K562 (cell line): ENCODE data around the gene BROX. TPM values are rescaled to one million over a fixed set of nuclear protein-coding genes. Genes with fewer than 3 reads are reported as not detected.

Experiments used
- AFF1 ChIP-seq, 2 experiments: fragments of 450-650 bp; IDR thresholded peaks; 2 replicates each; pipeline ENCODE4 v1.6.1; 2018; ENCODE audit warnings: mild to moderate bottlenecking in 2 of 2, low read depth in 1 of 2; ENCODE audit not compliant: partially characterized antibody in 2 of 2
- C11orf30 ChIP-seq: fragments of 450-650 bp; IDR thresholded peaks from 2 replicates; pipeline ENCODE4 v1.6.1; 2016; ENCODE audit warnings: low read depth, mild to moderate bottlenecking
- GATAD2B ChIP-seq: fragments of 450-650 bp; IDR thresholded peaks from 2 replicates; pipeline ENCODE4 v1.6.1; 2017; ENCODE audit warnings: mild to moderate bottlenecking, borderline replicate concordance
- HDAC2 ChIP-seq: fragments of 450-650 bp; IDR thresholded peaks from 2 replicates; pipeline ENCODE4 v1.6.1; 2016; ENCODE audit warnings: mild to moderate bottlenecking
- HOXB6 ChIP-seq: fragments of 250-450 bp; sonication (Bioruptor Pico); IDR thresholded peaks from 2 replicates; pipeline ENCODE4 v1.5.1; 2022; ENCODE audit warnings: mild to moderate bottlenecking, borderline replicate concordance
- MLLT1 ChIP-seq, 2 experiments: fragments of 450-650 bp; IDR thresholded peaks; 2 replicates each; pipeline ENCODE4 v1.6.1; 2016
- MLX ChIP-seq, 2 experiments: fragments of 450-650 bp in 1 of 2; sonication (generic) in 1 of 2; formaldehyde crosslinking; conservative IDR thresholded peaks; 2 replicates each; pipeline versions ENCODE4 v1.4.0 to v1.8.1; 2020 to 2022; ENCODE audit warnings: mild to moderate bottlenecking in 1 of 2, missing genetic modification reagents in 1 of 2
- NCOA6 ChIP-seq: fragments of 450-650 bp; IDR thresholded peaks from 2 replicates; pipeline ENCODE4 v1.6.1; 2017; ENCODE audit warnings: mild to moderate bottlenecking
- NFIC ChIP-seq: fragments of 450-650 bp; IDR thresholded peaks from 2 replicates; pipeline ENCODE4 v1.6.1; 2017; ENCODE audit warnings: mild to moderate bottlenecking, inconsistent platforms
- SMARCA4 ChIP-seq: fragments of 450-650 bp; IDR thresholded peaks from 2 replicates; pipeline ENCODE4 v1.6.1; 2016
- XRCC3 ChIP-seq: fragments of 450-650 bp; IDR thresholded peaks from 2 replicates; pipeline ENCODE4 v1.6.1; 2017; ENCODE audit warnings: mild to moderate bottlenecking, moderate library complexity
- polyA plus RNA-seq, 8 experiments: library from polyadenylated mRNA; depleted of rRNA in 4 of 8; stranded (reverse) in 5 of 8; unstranded in 3 of 8; fragments of >200 nt; fragmentation: Nextera tagmentation in 2 of 8; fragmentation: Illumina TruSeq in 1 of 8; extraction: Ambion mirVana in 2 of 8; extraction: Trizol in 1 of 8; gene quantifications; 2 replicates each; pipeline versions ENCODE4 v1.2.1 to v1.2.3, GENCODE V29; 2011 to 2014; ENCODE audit warnings: inconsistent platforms in 1 of 8, missing spikeins in 1 of 8
- total RNA-seq, 7 experiments: library from RNA; depleted of rRNA in 6 of 7; stranded (reverse); fragments of >200 nt in 6 of 7; fragmentation: Illumina TruSeq in 2 of 7; extraction: Trizol in 2 of 7; gene quantifications; 2 replicates each; pipeline versions ENCODE4 v1.2.1 to v1.2.3, GENCODE V29; 2011 to 2021; ENCODE audit warnings: low replicate concordance in 1 of 7
- TF ChIP-seq, protein P1 (sequence below): sonication (generic); formaldehyde crosslinking; IDR thresholded peaks from 2 replicates; pipeline ENCODE4 v1.8.0; 2022; ENCODE audit warnings: missing genetic modification reagents, mild to moderate bottlenecking, borderline replicate concordance
- TF ChIP-seq, protein P2 (sequence below): fragments of 450-650 bp; conservative IDR thresholded peaks from 2 replicates; pipeline ENCODE4 v1.6.1; 2016; ENCODE audit warnings: missing genetic modification characterization, low read depth, mild to moderate bottlenecking, missing compliant biosample characterization, moderate library complexity
- TF ChIP-seq, protein P3 (sequence below), 2 experiments: IDR thresholded peaks; 2 replicates each; pipeline ENCODE4 v1.6.1; 2011; ENCODE audit warnings: borderline replicate concordance in 1 of 2, control low read depth in 1 of 2, low read depth in 1 of 2, low read length in 1 of 2, mild to moderate bottlenecking in 1 of 2, mixed read lengths in 1 of 2, moderate library complexity in 1 of 2; ENCODE audit not compliant: insufficient read depth in 1 of 2, insufficient read length in 1 of 2, poor library complexity in 1 of 2, severe bottlenecking in 1 of 2; ENCODE audit errors: extremely low read depth in 1 of 2
- TF ChIP-seq, protein P4 (sequence below): sonication (generic); formaldehyde crosslinking; IDR thresholded peaks from 2 replicates; pipeline ENCODE4 v1.8.1; 2022; ENCODE audit warnings: missing genetic modification reagents

The BROX gene
- total and polyA plus RNA-seq, 9 of the 15 experiments (the other 6 are each of a cell fraction or from before 2014, with no cell fraction given), result 9.4 to 153 (median 45.1) TPM

- TF ChIP-seq, protein P1, sequence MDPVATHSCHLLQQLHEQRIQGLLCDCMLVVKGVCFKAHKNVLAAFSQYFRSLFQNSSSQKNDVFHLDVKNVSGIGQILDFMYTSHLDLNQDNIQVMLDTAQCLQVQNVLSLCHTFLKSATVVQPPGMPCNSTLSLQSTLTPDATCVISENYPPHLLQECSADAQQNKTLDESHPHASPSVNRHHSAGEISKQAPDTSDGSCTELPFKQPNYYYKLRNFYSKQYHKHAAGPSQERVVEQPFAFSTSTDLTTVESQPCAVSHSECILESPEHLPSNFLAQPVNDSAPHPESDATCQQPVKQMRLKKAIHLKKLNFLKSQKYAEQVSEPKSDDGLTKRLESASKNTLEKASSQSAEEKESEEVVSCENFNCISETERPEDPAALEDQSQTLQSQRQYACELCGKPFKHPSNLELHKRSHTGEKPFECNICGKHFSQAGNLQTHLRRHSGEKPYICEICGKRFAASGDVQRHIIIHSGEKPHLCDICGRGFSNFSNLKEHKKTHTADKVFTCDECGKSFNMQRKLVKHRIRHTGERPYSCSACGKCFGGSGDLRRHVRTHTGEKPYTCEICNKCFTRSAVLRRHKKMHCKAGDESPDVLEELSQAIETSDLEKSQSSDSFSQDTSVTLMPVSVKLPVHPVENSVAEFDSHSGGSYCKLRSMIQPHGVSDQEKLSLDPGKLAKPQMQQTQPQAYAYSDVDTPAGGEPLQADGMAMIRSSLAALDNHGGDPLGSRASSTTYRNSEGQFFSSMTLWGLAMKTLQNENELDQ, result no peak
- TF ChIP-seq SMARCA4 (peak; percentile 85), HDAC2 (peak; percentile 89), MLLT1 (IDR thresholded peaks at IDR 0.05) (0 out of 4 replicates have a peak, but pooled peaks of 1 of the 2 experiments have one; percentile 16), NFIC (peak; percentile 83), NCOA6 (no peak), C11orf30 (peak; percentile 80), XRCC3 (no peak), MLX (CRISPR knock-in tag; conservative IDR thresholded peaks at IDR 0.05) (no peak), AFF1 (IDR thresholded peaks at IDR 0.05; ENCODE audit: low read depth in 1 of 2, partially characterized antibody in 2 of 2) (no peak), GATAD2B (peak; percentile 53; the same call in 1 of the 2 replicates), HOXB6 (no peak)
- TF ChIP-seq, protein P2, sequence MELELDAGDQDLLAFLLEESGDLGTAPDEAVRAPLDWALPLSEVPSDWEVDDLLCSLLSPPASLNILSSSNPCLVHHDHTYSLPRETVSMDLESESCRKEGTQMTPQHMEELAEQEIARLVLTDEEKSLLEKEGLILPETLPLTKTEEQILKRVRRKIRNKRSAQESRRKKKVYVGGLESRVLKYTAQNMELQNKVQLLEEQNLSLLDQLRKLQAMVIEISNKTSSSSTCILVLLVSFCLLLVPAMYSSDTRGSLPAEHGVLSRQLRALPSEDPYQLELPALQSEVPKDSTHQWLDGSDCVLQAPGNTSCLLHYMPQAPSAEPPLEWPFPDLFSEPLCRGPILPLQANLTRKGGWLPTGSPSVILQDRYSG, result no peak
- TF ChIP-seq, protein P3, sequence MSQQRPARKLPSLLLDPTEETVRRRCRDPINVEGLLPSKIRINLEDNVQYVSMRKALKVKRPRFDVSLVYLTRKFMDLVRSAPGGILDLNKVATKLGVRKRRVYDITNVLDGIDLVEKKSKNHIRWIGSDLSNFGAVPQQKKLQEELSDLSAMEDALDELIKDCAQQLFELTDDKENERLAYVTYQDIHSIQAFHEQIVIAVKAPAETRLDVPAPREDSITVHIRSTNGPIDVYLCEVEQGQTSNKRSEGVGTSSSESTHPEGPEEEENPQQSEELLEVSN (IDR thresholded peaks at IDR 0.05; ENCODE audit: borderline replicate concordance in 1 of 2, extremely low read depth in 1 of 2, insufficient read depth in 1 of 2, insufficient read length in 1 of 2, low read depth in 1 of 2, low read length in 1 of 2, poor library complexity in 1 of 2, severe bottlenecking in 1 of 2), result no peak
- TF ChIP-seq, protein P4, sequence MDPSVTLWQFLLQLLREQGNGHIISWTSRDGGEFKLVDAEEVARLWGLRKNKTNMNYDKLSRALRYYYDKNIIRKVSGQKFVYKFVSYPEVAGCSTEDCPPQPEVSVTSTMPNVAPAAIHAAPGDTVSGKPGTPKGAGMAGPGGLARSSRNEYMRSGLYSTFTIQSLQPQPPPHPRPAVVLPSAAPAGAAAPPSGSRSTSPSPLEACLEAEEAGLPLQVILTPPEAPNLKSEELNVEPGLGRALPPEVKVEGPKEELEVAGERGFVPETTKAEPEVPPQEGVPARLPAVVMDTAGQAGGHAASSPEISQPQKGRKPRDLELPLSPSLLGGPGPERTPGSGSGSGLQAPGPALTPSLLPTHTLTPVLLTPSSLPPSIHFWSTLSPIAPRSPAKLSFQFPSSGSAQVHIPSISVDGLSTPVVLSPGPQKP (CRISPR knock-in tag), result no peak
These were observed 2.6 kb upstream of the BROX start (continued) for GRCh38 chr1:222709700-222710153.
